Cardiac muscle cell (in vitro differentiated cells and primary cell): ENCODE measurements around the gene CUX1. TPM values are rescaled to one million over a fixed set of nuclear protein-coding genes. Genes with fewer than 3 reads are reported as not detected.

Source experiments
- DNase-seq, 2 donors: peaks; one replicate each; pipeline versions ENCODE4 v3.0.0 to v3.0.0-alpha.2; 2010 to 2017; ENCODE audit warnings: low read depth in 1 of 2, low spot score in 1 of 2
- H3K27ac ChIP-seq: fragments of 200-600 bp; sonication (generic); 2 replicates; pipeline ENCODE4 v1.5.1; 2016
- H3K27me3 ChIP-seq: fragments of 200-600 bp; sonication (generic); 2 replicates; pipeline ENCODE4 v1.6.0; 2016; ENCODE audit warnings: control low read depth
- H3K36me3 ChIP-seq: fragments of 200-600 bp; sonication (generic); 2 replicates; pipeline ENCODE4 v1.5.1; 2016; ENCODE audit warnings: control low read depth
- H3K4me1 ChIP-seq: fragments of 200-600 bp; sonication (generic); 2 replicates; pipeline ENCODE4 v1.8.1; 2017; ENCODE audit warnings: low read depth, mild to moderate bottlenecking, mixed run types
- H3K4me3 ChIP-seq: fragments of 200-600 bp; sonication (generic); 2 replicates; pipeline ENCODE4 v1.5.1; 2016; ENCODE audit warnings: mild to moderate bottlenecking
- H3K9me3 ChIP-seq: fragments of 200-600 bp; sonication (generic); 2 replicates; pipeline ENCODE4 v1.5.1; 2017; ENCODE audit warnings: low read depth, mild to moderate bottlenecking, control low read depth
- CTCF ChIP-seq: IDR thresholded peaks from 2 replicates; pipeline ENCODE4 v1.5.1; 2012; ENCODE audit warnings: low read depth, mild to moderate bottlenecking, low read length
- polyA plus RNA-seq: library from polyadenylated mRNA; unstranded; fragments of >200 nt; fragmentation: Nextera tagmentation; extraction: Ambion mirVana; gene quantifications from 2 replicates; pipeline ENCODE4 v1.2.1, GENCODE V29; 2016
- total RNA-seq: library from RNA; depleted of rRNA; stranded (reverse); fragments of >200 nt; gene quantifications from 2 replicates; pipeline ENCODE4 v1.2.3, GENCODE V29; 2016

The CUX1 gene
- total and polyA plus RNA-seq, 2 experiments from 2014 or later: 67.7 to 85.3 TPM

- Histone ChIP-seq H3K4me1 (no peaks in the 10 kb centered on the region), H3K36me3 (no peaks in the 10 kb centered on the region), H3K27ac (no peak overlapping the region), H3K4me3 (no peak overlapping the region), H3K27me3 (peaks cover 37% of the 10 kb centered on the region), H3K9me3 (no peaks in the 10 kb centered on the region)
- no peak for TF ChIP-seq CTCF
- no peak for DNase-seq
Measured at GRCh38 chr7:101803203-101804087, 14.0 kb upstream of the CUX1 start.

- H3K4me1 ChIP-seq: no peaks in the 10 kb centered on the region
- H3K4me3 ChIP-seq: no peak overlapping the region
- no peaks in the 10 kb centered on the region for H3K9me3 ChIP-seq
- no peak for TF ChIP-seq CTCF
- no peak overlapping the region for H3K27ac ChIP-seq
- peaks cover 37% of the 10 kb centered on the region for H3K27me3 ChIP-seq
- H3K36me3 ChIP-seq: no peaks in the 10 kb centered on the region
- peak in 1 of 2 donors; percentile 36 for DNase-seq
Measured at GRCh38 chr7:101804088-101804963, 13.1 kb upstream of the CUX1 start.

GRCh38 chr7:101804967-101805366 lies 12.5 kb upstream of the CUX1 start:
- H3K36me3 ChIP-seq: no peaks in the 10 kb centered on the region
- H3K4me1 ChIP-seq: no peaks in the 10 kb centered on the region
- no peak overlapping the region for H3K27ac ChIP-seq
- H3K27me3 ChIP-seq: peaks cover 37% of the 10 kb centered on the region
- no peaks in the 10 kb centered on the region for H3K9me3 ChIP-seq
- no peak for DNase-seq
- peak; percentile 19 for TF ChIP-seq CTCF
- H3K4me3 ChIP-seq: no peak overlapping the region

- no peaks in the 10 kb centered on the region for H3K9me3 ChIP-seq
- H3K4me1 ChIP-seq: peaks cover 11% of the 10 kb centered on the region
- no peak for TF ChIP-seq CTCF
- no peak overlapping the region for H3K27ac ChIP-seq
- H3K36me3 ChIP-seq: no peaks in the 10 kb centered on the region
- DNase-seq: no peak
- no peak overlapping the region for H3K4me3 ChIP-seq
- peaks cover 8% of the 10 kb centered on the region for H3K27me3 ChIP-seq
Measured at GRCh38 chr7:101812595-101812994, 4.8 kb upstream of the CUX1 start.

- no peak for TF ChIP-seq CTCF
- Histone ChIP-seq H3K27me3 (peaks cover 8% of the 10 kb centered on the region), H3K4me1 (peaks cover 18% of the 10 kb centered on the region), H3K9me3 (no peaks in the 10 kb centered on the region), H3K36me3 (no peaks in the 10 kb centered on the region), H3K4me3 (peak overlapping the region; percentile 68), H3K27ac (no peak overlapping the region)
- no peak for DNase-seq
Measured at GRCh38 chr7:101813402-101814019, 3.9 kb upstream of the CUX1 start.
